ENCODE results near the gene STK38L. TPM values are rescaled to one million over a fixed set of nuclear protein-coding genes. Genes with fewer than 3 reads are reported as not detected.

STK38L gene
- total and polyA plus RNA-seq, 2 of the 8 experiments (the other 6 are each of a cell fraction or from before 2014, with no cell fraction given), result 8.1 to 63.6 TPM

DNA sequence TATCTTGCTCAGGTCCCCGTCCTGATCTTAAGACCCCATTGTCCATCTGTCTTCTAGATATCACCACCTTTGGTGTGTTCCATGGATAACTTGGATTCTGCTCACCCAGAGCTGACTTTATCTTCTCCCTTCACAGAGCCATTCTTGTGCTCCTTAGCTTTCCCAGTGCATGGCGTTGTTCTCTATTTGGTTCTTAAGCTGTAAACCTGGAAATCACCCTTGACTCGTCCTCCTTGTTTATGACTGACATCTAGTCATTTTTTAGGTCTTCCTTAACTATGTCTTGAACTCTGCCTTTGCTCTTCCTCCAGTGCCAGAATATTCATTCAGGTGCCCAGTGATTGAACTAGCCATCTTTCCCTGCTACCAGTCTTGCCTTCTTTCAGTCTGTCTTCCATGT, 11.7 kb downstream of the STK38L start:
- Histone ChIP-seq H3K23me2 (ENCODE audit: low read depth, low read length) (no peaks in the 10 kb centered on the region), H2BK20ac (ENCODE audit: low read length) (no peak overlapping the region), H3K23ac (ENCODE audit: insufficient read length) (no peak overlapping the region), H2AK5ac (ENCODE audit: low read depth, low read length) (no peak overlapping the region), H4K8ac (ENCODE audit: extremely low read depth, insufficient read depth, low read length) (no peak overlapping the region), H4K91ac (replicated peaks; ENCODE audit: insufficient read length, low read length) (no peak overlapping the region), H2BK12ac (ENCODE audit: low read depth, low read length) (no peak overlapping the region), H3K4ac (replicated peaks; ENCODE audit: insufficient read length, low read depth, low read length) (no peak overlapping the region), H3K56ac (replicated peaks; ENCODE audit: insufficient read length, low read depth, low read length) (no peak overlapping the region), H2BK15ac (ENCODE audit: low read length) (no peak overlapping the region), H3K4me3 (ENCODE audit: extremely low read depth in 1 of 4, insufficient read depth in 2 of 4, low read depth in 3 of 4, low read length in 4 of 4) (no peak overlapping the region), H3K4me1 (replicated peaks in 1 of 4; ENCODE audit: control insufficient read depth in 3 of 4, insufficient read depth in 4 of 4, low read length in 3 of 4) (peaks cover 0 to 3% (median 0%) of the 10 kb centered on the region in 4 experiments; a peak in 1 of 7 replicates), H2BK120ac (replicated peaks; ENCODE audit: low read depth, low read length) (no peak overlapping the region), H3K4me2 (ENCODE audit: insufficient read depth in 1 of 2, low read depth in 2 of 2, low read length in 2 of 2) (no peak overlapping the region), H2AFZ (ENCODE audit: low read length) (no peak overlapping the region), H3K27me3 (replicated peaks in 1 of 4; ENCODE audit: control insufficient read depth in 3 of 4, extremely low read depth in 1 of 4, insufficient read depth in 3 of 4, low read length in 3 of 4) (no peaks in the 10 kb centered on the region), H3K9me3 (ENCODE audit: insufficient read depth in 2 of 2, low read depth in 1 of 2, low read length in 1 of 2) (no peaks in the 10 kb centered on the region), H3K14ac (ENCODE audit: insufficient read length) (no peak overlapping the region), H2BK5ac (ENCODE audit: low read depth, low read length) (no peak overlapping the region), H3K18ac (ENCODE audit: extremely low read depth, low read length) (no peak overlapping the region), H3K79me2 (ENCODE audit: control insufficient read depth in 1 of 2, insufficient read depth in 2 of 2, low read length in 2 of 2) (peaks cover 9 to 77% of the 10 kb centered on the region in 2 experiments), H3K9ac (replicated peaks in 1 of 4; ENCODE audit: extremely low read depth in 1 of 4, low read depth in 3 of 4, low read length in 3 of 4) (no peak overlapping the region), H3K27ac (ENCODE audit: low read depth, low read length) (no peak overlapping the region), H4K20me1 (replicated peaks in 1 of 2; ENCODE audit: control insufficient read depth in 1 of 2, insufficient read depth in 2 of 2, low read length in 2 of 2) (peaks cover 0 to 7% of the 10 kb centered on the region in 2 experiments), H4K5ac (ENCODE audit: insufficient read length, low read depth, low read length) (no peak overlapping the region), H3K79me1 (ENCODE audit: low read depth, low read length) (peaks cover 6% of the 10 kb centered on the region; the same call in 1 of the 2 replicates), H3K36me3 (ENCODE audit: control insufficient read depth in 2 of 4, insufficient read depth in 4 of 4, low read length in 3 of 4) (no peaks in the 10 kb centered on the region)
- POLR2A ChIA-PET (ENCODE audit: partially characterized antibody), result interaction anchor here (1.3 kb wide), 1 partner anchor 9 kb away, joined by 3 read pairs; no protein-coding TSS in a partner anchor
- DNase-seq (ENCODE audit: low read depth in 1 of 2, low spot score in 2 of 2) (no peak), FAIRE-seq (no peak)
- CTCF ChIA-PET (ENCODE audit: partially characterized antibody), result interaction anchor here (1.0 to 1.4 kb wide), 3 partner anchors 45 to 50 kb away, joined by 3 to 5 read pairs (median 4); no protein-coding TSS in a partner anchor
- 86% methylated on average over 3 of the region's 3 CpGs; no CpG with 5 or more reads in 1 of the 2 experiments for WGBS, 2 experiments (ENCODE audit: extremely low coverage in 1 of 2, insufficient coverage in 1 of 2, insufficient read length in 1 of 2, insufficient replicate concordance in 2 of 2, low coverage in 1 of 2, low lambda C conversion rate in 2 of 2, missing lambda C conversion rate in 1 of 2)
- TF ChIP-seq SUZ12 (IDR thresholded peaks at IDR 0.05; ENCODE audit: low read length), result no peak
- TF ChIP-seq CTBP2 (IDR thresholded peaks at IDR 0.05; ENCODE audit: borderline replicate concordance, insufficient read depth, insufficient read length, low read length), result no peak
- TF ChIP-seq JUND (IDR thresholded peaks at IDR 0.05; ENCODE audit: low read length), result no peak
- TF ChIP-seq, protein P1, sequence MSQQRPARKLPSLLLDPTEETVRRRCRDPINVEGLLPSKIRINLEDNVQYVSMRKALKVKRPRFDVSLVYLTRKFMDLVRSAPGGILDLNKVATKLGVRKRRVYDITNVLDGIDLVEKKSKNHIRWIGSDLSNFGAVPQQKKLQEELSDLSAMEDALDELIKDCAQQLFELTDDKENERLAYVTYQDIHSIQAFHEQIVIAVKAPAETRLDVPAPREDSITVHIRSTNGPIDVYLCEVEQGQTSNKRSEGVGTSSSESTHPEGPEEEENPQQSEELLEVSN (IDR thresholded peaks at IDR 0.05), result no peak
- TF ChIP-seq SAP30 (IDR thresholded peaks at IDR 0.05; ENCODE audit: insufficient read depth, insufficient replicate concordance, low read length), result no peak
- TF ChIP-seq EZH2 (IDR thresholded peaks at IDR 0.05; ENCODE audit: low read depth, low read length, severe bottlenecking), result no peak
- no peak for TF ChIP-seq USF2 (IDR thresholded peaks at IDR 0.05; ENCODE audit: low read length)
- no peak for TF ChIP-seq CREB1 (IDR thresholded peaks at IDR 0.05)
- no peak for TF ChIP-seq TAF7 (optimal IDR thresholded peaks at IDR 0.05; ENCODE audit: borderline replicate concordance, low read depth, low read length)
- no peak for TF ChIP-seq TBP (IDR thresholded peaks at IDR 0.05; ENCODE audit: low read depth, low read length)
- TF ChIP-seq RFX5 (IDR thresholded peaks at IDR 0.05; ENCODE audit: borderline replicate concordance, low read depth, low read length), result no peak
- no peak for TF ChIP-seq NANOG (IDR thresholded peaks at IDR 0.05; ENCODE audit: insufficient read depth, low read depth, low read length, poor library complexity, severe bottlenecking)

Measured in H1 (cell line).